ENCODE measurements around the gene ELK3. TPM values are rescaled to one million over a fixed set of nuclear protein-coding genes. Genes with fewer than 3 reads are reported as not detected.

The ELK3 gene
- total RNA-seq, 4 donors from 2014 or later, result 8.4 to 12.9 (median 9.5) TPM

DNA sequence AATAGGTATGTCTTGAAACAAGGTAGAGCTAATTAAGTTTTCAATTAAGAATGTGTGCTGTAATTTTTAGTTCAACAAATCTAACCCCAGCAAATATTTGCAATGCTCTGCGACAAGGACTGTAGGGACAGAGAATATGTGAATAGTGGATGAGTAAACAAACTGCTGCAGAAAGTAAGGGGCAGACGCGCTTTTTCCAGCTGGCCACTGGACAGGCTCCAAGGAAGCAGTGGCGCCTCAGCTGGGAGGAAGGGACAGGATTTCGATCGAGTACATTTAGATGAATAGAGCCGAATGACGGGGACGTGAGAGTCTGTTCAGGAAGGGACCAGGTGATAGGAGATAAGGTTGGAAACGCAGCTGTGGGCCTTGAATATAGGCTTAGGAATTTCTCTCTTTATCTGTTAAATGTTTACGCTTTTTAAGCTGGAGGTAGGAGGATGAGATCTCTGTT is 69.3 kb downstream of the ELK3 start:
- WGBS, 2 donors, result 74 to 81% methylated on average over 11 of the region's 11 CpGs
- DNase-seq (ENCODE audit: low spot score in 2 of 2), result no peak
- no peak for TF ChIP-seq POLR2A (IDR thresholded peaks at IDR 0.05)
- TF ChIP-seq, protein P1, sequence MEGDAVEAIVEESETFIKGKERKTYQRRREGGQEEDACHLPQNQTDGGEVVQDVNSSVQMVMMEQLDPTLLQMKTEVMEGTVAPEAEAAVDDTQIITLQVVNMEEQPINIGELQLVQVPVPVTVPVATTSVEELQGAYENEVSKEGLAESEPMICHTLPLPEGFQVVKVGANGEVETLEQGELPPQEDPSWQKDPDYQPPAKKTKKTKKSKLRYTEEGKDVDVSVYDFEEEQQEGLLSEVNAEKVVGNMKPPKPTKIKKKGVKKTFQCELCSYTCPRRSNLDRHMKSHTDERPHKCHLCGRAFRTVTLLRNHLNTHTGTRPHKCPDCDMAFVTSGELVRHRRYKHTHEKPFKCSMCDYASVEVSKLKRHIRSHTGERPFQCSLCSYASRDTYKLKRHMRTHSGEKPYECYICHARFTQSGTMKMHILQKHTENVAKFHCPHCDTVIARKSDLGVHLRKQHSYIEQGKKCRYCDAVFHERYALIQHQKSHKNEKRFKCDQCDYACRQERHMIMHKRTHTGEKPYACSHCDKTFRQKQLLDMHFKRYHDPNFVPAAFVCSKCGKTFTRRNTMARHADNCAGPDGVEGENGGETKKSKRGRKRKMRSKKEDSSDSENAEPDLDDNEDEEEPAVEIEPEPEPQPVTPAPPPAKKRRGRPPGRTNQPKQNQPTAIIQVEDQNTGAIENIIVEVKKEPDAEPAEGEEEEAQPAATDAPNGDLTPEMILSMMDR (IDR thresholded peaks at IDR 0.05), result no peak
- H3K4me3 ChIP-seq (ENCODE audit: low read depth, poor library complexity, severe bottlenecking), result no peak overlapping the region
- intact Hi-C loops (cut with DNase I; ENCODE audit: low total_unique reads), result no loop called here

DNA sequence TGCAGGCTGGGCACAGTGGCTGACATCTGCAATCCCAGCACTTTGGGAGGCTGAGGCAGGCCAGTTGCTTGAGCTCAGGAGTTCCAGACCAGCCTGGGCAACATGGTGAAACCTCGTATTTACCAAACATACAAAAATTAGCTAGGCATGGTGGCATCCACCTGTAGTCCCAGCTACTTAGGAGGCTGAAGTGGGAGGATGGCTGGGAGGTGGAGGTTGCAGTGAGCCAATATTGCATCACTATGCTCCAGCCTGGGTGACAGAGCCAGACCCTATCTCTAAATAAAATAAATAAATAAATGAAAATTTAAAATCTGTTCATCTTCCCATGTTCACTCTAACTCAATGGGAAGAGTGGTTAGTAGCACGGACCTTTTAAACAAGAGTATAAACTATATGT is 71.2 kb downstream of the ELK3 start:
- intact Hi-C loops (cut with DNase I; ENCODE audit: low total_unique reads), result no loop called here
- 97 to 98% methylated on average over 2 of the region's 2 CpGs for WGBS, 2 donors

DNA sequence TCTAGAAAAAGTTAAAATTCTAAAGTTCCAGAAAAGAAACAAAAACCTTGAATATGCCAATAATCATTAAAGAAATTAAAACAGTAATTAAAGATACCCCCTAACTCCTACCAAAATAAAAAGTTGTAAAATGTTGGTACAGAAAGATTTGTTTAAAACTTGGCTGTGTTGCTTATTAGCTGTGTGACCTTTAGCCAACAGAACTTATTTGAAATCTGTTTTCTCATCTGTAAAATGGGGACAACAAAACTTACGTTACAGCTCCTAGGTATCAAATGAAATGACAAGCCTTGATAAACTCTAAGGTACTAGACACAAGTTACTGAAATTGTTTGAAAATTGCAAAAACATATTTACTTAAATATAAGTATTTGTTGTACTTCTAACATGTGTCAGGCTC is 71.7 kb downstream of the ELK3 start:
- 93 to 100% methylated on average over 1 of the region's 1 CpG for WGBS, 2 donors
- TF ChIP-seq, protein P1 (IDR thresholded peaks at IDR 0.05), result no peak
- TF ChIP-seq POLR2A (IDR thresholded peaks at IDR 0.05), result no peak
- intact Hi-C loops (cut with DNase I; ENCODE audit: low total_unique reads), result no loop called here
- no peak overlapping the region for H3K4me3 ChIP-seq (ENCODE audit: low read depth, poor library complexity, severe bottlenecking)
- no peak for DNase-seq (ENCODE audit: low spot score in 2 of 2)

More for the DNA sequence above, 71.2 kb downstream of the ELK3 start:
- no peak for TF ChIP-seq POLR2A (IDR thresholded peaks at IDR 0.05)
- TF ChIP-seq, protein P1 (IDR thresholded peaks at IDR 0.05), result no peak
- DNase-seq (ENCODE audit: low spot score in 2 of 2), result no peak
- no peak overlapping the region for H3K4me3 ChIP-seq (ENCODE audit: low read depth, poor library complexity, severe bottlenecking)

DNA sequence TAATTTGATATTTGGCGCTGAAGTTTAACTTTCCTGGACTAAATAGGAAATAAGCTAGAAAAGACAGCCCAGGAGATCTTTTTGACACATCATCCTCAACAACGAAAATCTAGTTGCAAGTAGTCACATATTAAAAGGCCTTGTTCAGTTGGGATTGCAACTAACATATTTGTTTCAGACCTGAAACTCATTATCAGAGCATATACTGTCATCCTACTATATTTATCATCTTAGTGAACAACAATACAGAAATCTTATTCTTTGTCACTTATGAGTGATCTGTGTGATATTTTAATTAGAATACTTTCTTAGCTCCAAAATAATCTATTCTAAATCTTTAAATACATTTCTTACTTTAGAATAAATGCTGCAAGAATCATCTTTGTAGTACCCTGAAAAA is 72.1 kb downstream of the ELK3 start:
- TF ChIP-seq POLR2A (IDR thresholded peaks at IDR 0.05), result no peak
- TF ChIP-seq, protein P1 (IDR thresholded peaks at IDR 0.05), result no peak
- intact Hi-C loops (cut with DNase I; ENCODE audit: low total_unique reads), result no loop called here
- H3K4me3 ChIP-seq (ENCODE audit: low read depth, poor library complexity, severe bottlenecking), result no peak overlapping the region
- WGBS, 2 donors, result 75 to 76% methylated on average over 2 of the region's 2 CpGs
- DNase-seq (ENCODE audit: low spot score in 2 of 2), result no peak

DNA sequence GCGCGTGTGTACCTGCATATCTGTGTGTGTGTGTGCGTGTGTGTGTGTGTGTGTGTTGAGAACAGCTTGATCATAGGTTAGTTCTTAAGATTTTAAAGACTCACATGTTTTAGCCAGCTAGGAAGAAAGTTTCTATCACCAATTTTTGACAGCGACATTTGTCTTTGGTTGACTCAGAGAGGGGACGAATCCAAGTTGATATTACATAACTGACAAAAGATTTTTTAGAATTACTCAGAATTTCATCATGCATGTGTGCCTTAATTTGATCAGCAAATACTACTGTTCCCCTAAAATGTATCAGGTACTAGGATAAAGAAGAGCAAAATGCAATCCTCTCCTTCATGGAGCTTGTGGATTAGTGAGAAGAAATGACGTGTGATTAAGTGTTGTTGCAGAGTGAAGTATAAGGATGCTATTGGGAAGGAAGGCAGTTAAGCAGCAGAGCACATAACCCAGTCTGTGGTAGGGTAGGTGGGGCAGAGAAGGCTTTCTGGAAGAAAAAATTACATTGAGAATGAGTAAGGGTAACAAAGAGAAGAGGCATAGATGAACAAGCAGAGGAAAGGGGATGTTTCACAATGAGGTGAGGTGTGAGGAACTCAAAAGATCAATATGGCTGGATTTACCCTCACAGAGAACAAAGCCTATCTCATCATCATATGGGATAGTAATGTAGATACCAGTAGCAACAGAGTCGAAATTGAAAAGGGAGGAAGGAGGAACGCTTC is 77.5 kb downstream of the ELK3 start:
- DNase-seq (ENCODE audit: low spot score in 2 of 2), result no peak
- TF ChIP-seq, protein P1 (IDR thresholded peaks at IDR 0.05), result no peak
- TF ChIP-seq POLR2A (IDR thresholded peaks at IDR 0.05), result no peak
- WGBS, 2 donors, result 74 to 79% methylated on average over 8 of the region's 8 CpGs
- no peak overlapping the region for H3K4me3 ChIP-seq (ENCODE audit: low read depth, poor library complexity, severe bottlenecking)
- intact Hi-C loops (cut with DNase I; ENCODE audit: low total_unique reads), result no loop called here

DNA sequence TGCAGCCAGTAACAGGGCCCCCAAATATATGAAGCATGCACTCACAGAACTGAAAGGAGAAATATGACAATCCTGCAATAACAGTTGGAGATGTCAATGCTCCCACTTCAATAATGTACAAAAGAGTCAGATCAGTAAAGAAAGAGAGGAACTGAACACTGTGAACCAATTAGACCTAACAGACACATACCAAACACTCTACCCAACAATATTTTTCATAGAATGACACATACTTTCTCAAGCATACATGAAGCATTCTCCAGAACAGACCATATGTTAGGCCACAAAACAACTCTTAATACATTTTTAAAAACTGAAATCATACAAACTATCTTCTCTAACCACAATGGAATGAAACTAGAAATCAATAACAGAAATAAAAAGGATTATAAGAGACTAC is 80.2 kb downstream of the ELK3 start:
- TF ChIP-seq POLR2A (IDR thresholded peaks at IDR 0.05), result no peak
- TF ChIP-seq, protein P1 (IDR thresholded peaks at IDR 0.05), result no peak
- no peak for DNase-seq (ENCODE audit: low spot score in 2 of 2)
- H3K4me3 ChIP-seq (ENCODE audit: low read depth, poor library complexity, severe bottlenecking), result no peak overlapping the region
- intact Hi-C loops (cut with DNase I; ENCODE audit: low total_unique reads), result no loop called here

Data from lower leg skin (tissue), 4 donors.